ENCODE results near the gene KLHL26. TPM values are rescaled to one million over a fixed set of nuclear protein-coding genes. Genes with fewer than 3 reads are reported as not detected.
A peak's percentile ranks its signal among the peaks of the same experiment; 100 is the strongest.
"Not testable (repeated sequence)": the region's sequence is repeated elsewhere in the genome, so short reads cannot be mapped to it uniquely, and the experiment has no call there.

KLHL26 gene
- total RNA-seq, 2 experiments from 2014 or later: 10.0 to 11.4 TPM

- H3K4me1 Mint-ChIP-seq: no peaks in the 10 kb centered on the region
- ChIA-PET CTCF (no interaction called here), POLR2A (no interaction called here)
- no peaks in the 10 kb centered on the region for H3K27me3 Mint-ChIP-seq
- no peak for DNase-seq
- H3K36me3 Mint-ChIP-seq (ENCODE audit: low read depth): peaks cover 8% of the 10 kb centered on the region
- no peak overlapping the region for H3K4me3 Mint-ChIP-seq
- H3K9me3 Mint-ChIP-seq: no peaks in the 10 kb centered on the region
- no peak overlapping the region for H3K27ac Mint-ChIP-seq
These were observed 33.5 kb downstream of the KLHL26 start for GRCh38 chr19:18670312-18670711.

GRCh38 chr19:18671303-18672043 lies 34.6 kb downstream of the KLHL26 start:
- no peaks in the 10 kb centered on the region for H3K27me3 Mint-ChIP-seq
- H3K4me3 Mint-ChIP-seq: no peak overlapping the region
- H3K9me3 Mint-ChIP-seq: no peaks in the 10 kb centered on the region
- H3K27ac Mint-ChIP-seq: no peak overlapping the region
- H3K4me1 Mint-ChIP-seq: no peaks in the 10 kb centered on the region
- ChIA-PET CTCF (no interaction called here), POLR2A (no interaction called here)
- peaks cover 8% of the 10 kb centered on the region for H3K36me3 Mint-ChIP-seq (ENCODE audit: low read depth)
- DNase-seq: no peak

GRCh38 chr19:18672044-18672451 lies 35.2 kb downstream of the KLHL26 start:
- ChIA-PET CTCF (interaction anchor here (1.0 kb wide), 1 partner anchor 44 kb away, joined by 3 read pairs; no protein-coding TSS in a partner anchor), POLR2A (no interaction called here)
- no peaks in the 10 kb centered on the region for H3K9me3 Mint-ChIP-seq
- no peak for DNase-seq
- no peak overlapping the region for H3K27ac Mint-ChIP-seq
- no peaks in the 10 kb centered on the region for H3K4me1 Mint-ChIP-seq
- H3K27me3 Mint-ChIP-seq: no peaks in the 10 kb centered on the region
- H3K36me3 Mint-ChIP-seq (ENCODE audit: low read depth): peaks cover 8% of the 10 kb centered on the region
- H3K4me3 Mint-ChIP-seq: no peak overlapping the region

GRCh38 chr19:18672606-18673337 lies 35.9 kb downstream of the KLHL26 start:
- peak; percentile 13 for DNase-seq
- H3K4me1 Mint-ChIP-seq: no peaks in the 10 kb centered on the region
- no peak overlapping the region for H3K27ac Mint-ChIP-seq
- no peak overlapping the region for H3K4me3 Mint-ChIP-seq
- no peaks in the 10 kb centered on the region for H3K27me3 Mint-ChIP-seq
- peaks cover 8% of the 10 kb centered on the region for H3K36me3 Mint-ChIP-seq (ENCODE audit: low read depth)
- ChIA-PET POLR2A (no interaction called here), CTCF (interaction anchor here (0.6 to 1.0 kb wide), 3 partner anchors 45 to 161 kb away, joined by 3 to 4 read pairs (median 3); partner anchors contain the start of gene REX1BD)
- no peaks in the 10 kb centered on the region for H3K9me3 Mint-ChIP-seq

- no peak for DNase-seq
- no peaks in the 10 kb centered on the region for H3K9me3 Mint-ChIP-seq
- no peaks in the 10 kb centered on the region for H3K27me3 Mint-ChIP-seq
- CTCF ChIA-PET: interaction anchor here (0.7 kb wide), 1 partner anchor 462 kb away, joined by 4 read pairs; no protein-coding TSS in a partner anchor
- no peak overlapping the region for H3K27ac Mint-ChIP-seq
- H3K4me1 Mint-ChIP-seq: no peaks in the 10 kb centered on the region
- POLR2A ChIA-PET: no interaction called here
- peaks cover 6% of the 10 kb centered on the region for H3K36me3 Mint-ChIP-seq (ENCODE audit: low read depth)
- no peak overlapping the region for H3K4me3 Mint-ChIP-seq
These were observed 37.8 kb downstream of the KLHL26 start for GRCh38 chr19:18674616-18675015.

- Mint-ChIP-seq H3K27ac (no peak overlapping the region), H3K4me3 (no peak overlapping the region), H3K27me3 (no peaks in the 10 kb centered on the region), H3K4me1 (no peaks in the 10 kb centered on the region), H3K36me3 (ENCODE audit: low read depth) (no peaks in the 10 kb centered on the region), H3K9me3 (no peaks in the 10 kb centered on the region)
- POLR2A ChIA-PET: no interaction called here
- DNase-seq: peak; percentile 55
- CTCF ChIA-PET: no interaction called here
These were observed 39.0 kb downstream of the KLHL26 start for GRCh38 chr19:18675779-18676178.

- no peak overlapping the region for H3K4me3 Mint-ChIP-seq
- no peak for DNase-seq
- H3K36me3 Mint-ChIP-seq (ENCODE audit: low read depth): no peaks in the 10 kb centered on the region
- ChIA-PET POLR2A (no interaction called here), CTCF (no interaction called here)
- no peak overlapping the region for H3K27ac Mint-ChIP-seq
- H3K27me3 Mint-ChIP-seq: no peaks in the 10 kb centered on the region
- no peaks in the 10 kb centered on the region for H3K9me3 Mint-ChIP-seq
- H3K4me1 Mint-ChIP-seq: peaks cover 2% of the 10 kb centered on the region
These were observed 39.9 kb downstream of the KLHL26 start for GRCh38 chr19:18676692-18677091.

GRCh38 chr19:18677156-18677555 lies 40.3 kb downstream of the KLHL26 start:
- Mint-ChIP-seq H3K4me3 (no peak overlapping the region), H3K27me3 (no peaks in the 10 kb centered on the region), H3K9me3 (no peaks in the 10 kb centered on the region), H3K36me3 (ENCODE audit: low read depth) (no peaks in the 10 kb centered on the region), H3K4me1 (peaks cover 2% of the 10 kb centered on the region), H3K27ac (no peak overlapping the region)
- ChIA-PET POLR2A (no interaction called here), CTCF (interaction anchor here (0.6 kb wide), 1 partner anchor 350 kb away, joined by 3 read pairs; no protein-coding TSS in a partner anchor)
- no peak for DNase-seq

- DNase-seq; CTCF ChIA-PET; H3K4me3 Mint-ChIP-seq; H3K9me3 Mint-ChIP-seq; POLR2A ChIA-PET; H3K27me3 Mint-ChIP-seq; H3K27ac Mint-ChIP-seq; H3K36me3 Mint-ChIP-seq (ENCODE audit: low read depth): not testable (repeated sequence)
- H3K4me1 Mint-ChIP-seq: peaks cover 19% of the 10 kb centered on the region
These were observed 43.3 kb downstream of the KLHL26 start for GRCh38 chr19:18680148-18680547.

- peak overlapping the region; percentile 77 for H3K4me3 Mint-ChIP-seq
- peak overlapping the region; percentile 84 for H3K27ac Mint-ChIP-seq
- DNase-seq: no peak
- CTCF ChIA-PET: interaction anchor here (0.6 to 1.2 kb wide), 2 partner anchors 12 to 220 kb away, joined by 3 read pairs; no protein-coding TSS in a partner anchor
- no peaks in the 10 kb centered on the region for H3K9me3 Mint-ChIP-seq
- no peaks in the 10 kb centered on the region for H3K36me3 Mint-ChIP-seq (ENCODE audit: low read depth)
- H3K27me3 Mint-ChIP-seq: no peaks in the 10 kb centered on the region
- POLR2A ChIA-PET: no interaction called here
- H3K4me1 Mint-ChIP-seq: peaks cover 21% of the 10 kb centered on the region
These were observed 45.9 kb downstream of the KLHL26 start for GRCh38 chr19:18682807-18683108.

- no peaks in the 10 kb centered on the region for H3K9me3 Mint-ChIP-seq
- POLR2A ChIA-PET: no interaction called here
- H3K36me3 Mint-ChIP-seq (ENCODE audit: low read depth): no peaks in the 10 kb centered on the region
- H3K27ac Mint-ChIP-seq: peak within 1 kb of the TSS; percentile 94
- H3K4me3 Mint-ChIP-seq: peak within 1 kb of the TSS; percentile 84
- DNase-seq: peak; percentile 93
- H3K27me3 Mint-ChIP-seq: no peaks in the 10 kb centered on the region
- CTCF ChIA-PET: interaction anchor here (0.6 to 1.2 kb wide), 2 partner anchors 11 to 220 kb away, joined by 3 read pairs; no protein-coding TSS in a partner anchor
- peaks cover 21% of the 10 kb centered on the region for H3K4me1 Mint-ChIP-seq
These were observed 46.5 kb downstream of the KLHL26 start, which contains the start of gene CRTC1 for GRCh38 chr19:18683109-18683957. CRTC1 (plus strand) TSS chr19:18683680; CDS start chr19:18683703, 23 bp downstream.

GRCh38 chr19:18683958-18684641 lies 47.3 kb downstream of the KLHL26 start:
- Mint-ChIP-seq H3K27me3 (no peaks in the 10 kb centered on the region), H3K9me3 (no peaks in the 10 kb centered on the region), H3K4me3 (peak overlapping the region; percentile 64), H3K4me1 (peaks cover 21% of the 10 kb centered on the region), H3K36me3 (ENCODE audit: low read depth) (no peaks in the 10 kb centered on the region), H3K27ac (peak overlapping the region; percentile 57)
- ChIA-PET CTCF (interaction anchor here (0.9 to 1.3 kb wide), 2 partner anchors 16 to 23 kb away, joined by 3 to 4 read pairs; no protein-coding TSS in a partner anchor), POLR2A (no interaction called here)
- no peak for DNase-seq
